ENCODE data around the gene EPSTI1. TPM values are rescaled to one million over a fixed set of nuclear protein-coding genes. Genes with fewer than 3 reads are reported as not detected.

The EPSTI1 gene
- total RNA-seq, 1 donor from 2014 or later = 2.1 TPM

DNA sequence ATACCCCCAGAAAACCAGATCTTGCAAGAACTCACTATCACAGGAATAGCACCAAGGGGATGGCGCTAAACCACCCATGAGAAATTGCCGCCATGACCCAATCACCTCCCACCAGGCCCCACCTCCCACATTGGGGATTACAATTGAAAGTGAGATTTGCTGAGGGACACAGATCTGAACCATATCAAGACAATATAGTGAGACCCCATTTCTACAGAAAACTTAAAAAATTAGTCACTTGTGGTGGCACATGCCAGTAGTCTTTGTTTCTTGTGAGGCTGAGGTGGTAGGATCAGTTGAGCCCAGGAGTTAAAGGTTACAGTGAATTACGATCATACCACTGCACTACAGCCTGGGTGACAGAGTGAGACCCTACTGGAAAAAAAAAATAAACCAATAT, 41.0 kb upstream of the EPSTI1 start:
- TF ChIP-seq, protein P1, sequence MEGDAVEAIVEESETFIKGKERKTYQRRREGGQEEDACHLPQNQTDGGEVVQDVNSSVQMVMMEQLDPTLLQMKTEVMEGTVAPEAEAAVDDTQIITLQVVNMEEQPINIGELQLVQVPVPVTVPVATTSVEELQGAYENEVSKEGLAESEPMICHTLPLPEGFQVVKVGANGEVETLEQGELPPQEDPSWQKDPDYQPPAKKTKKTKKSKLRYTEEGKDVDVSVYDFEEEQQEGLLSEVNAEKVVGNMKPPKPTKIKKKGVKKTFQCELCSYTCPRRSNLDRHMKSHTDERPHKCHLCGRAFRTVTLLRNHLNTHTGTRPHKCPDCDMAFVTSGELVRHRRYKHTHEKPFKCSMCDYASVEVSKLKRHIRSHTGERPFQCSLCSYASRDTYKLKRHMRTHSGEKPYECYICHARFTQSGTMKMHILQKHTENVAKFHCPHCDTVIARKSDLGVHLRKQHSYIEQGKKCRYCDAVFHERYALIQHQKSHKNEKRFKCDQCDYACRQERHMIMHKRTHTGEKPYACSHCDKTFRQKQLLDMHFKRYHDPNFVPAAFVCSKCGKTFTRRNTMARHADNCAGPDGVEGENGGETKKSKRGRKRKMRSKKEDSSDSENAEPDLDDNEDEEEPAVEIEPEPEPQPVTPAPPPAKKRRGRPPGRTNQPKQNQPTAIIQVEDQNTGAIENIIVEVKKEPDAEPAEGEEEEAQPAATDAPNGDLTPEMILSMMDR (IDR thresholded peaks at IDR 0.05) = no peak
- H3K4me1 Mint-ChIP-seq (ENCODE audit: low read depth) = peaks cover 30% of the 10 kb centered on the region
- H3K27me3 Mint-ChIP-seq (ENCODE audit: low read depth) = no peaks in the 10 kb centered on the region

DNA sequence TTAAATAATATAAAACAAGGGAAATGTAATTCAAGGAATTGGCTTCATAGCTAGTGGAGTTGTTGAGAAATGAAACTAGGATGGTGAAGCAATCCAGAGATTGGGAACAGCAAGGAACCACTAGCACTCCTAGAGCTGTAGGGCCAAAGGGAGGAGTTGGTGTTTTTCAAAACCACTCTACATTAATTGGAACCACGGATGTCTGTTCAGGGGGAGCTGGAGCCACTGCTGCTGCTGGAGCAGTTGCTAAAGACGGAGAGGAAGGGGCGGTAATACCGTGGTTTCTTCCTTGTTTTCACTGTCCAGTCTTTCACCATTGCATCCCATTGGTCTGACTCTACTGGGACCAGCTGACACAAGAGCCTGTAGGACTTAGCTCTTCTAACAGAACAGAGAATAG, 39.8 kb upstream of the EPSTI1 start:
- H3K36me3 Mint-ChIP-seq (ENCODE audit: low read depth) = peaks cover 10% of the 10 kb centered on the region
- H3K9me3 Mint-ChIP-seq (ENCODE audit: low read depth) = no peaks in the 10 kb centered on the region
- no peak for DNase-seq (ENCODE audit: low spot score)
- H3K4me1 Mint-ChIP-seq (ENCODE audit: low read depth) = peaks cover 31% of the 10 kb centered on the region
- no peak overlapping the region for H3K4me3 Mint-ChIP-seq (ENCODE audit: unreplicated experiment)
- TF ChIP-seq, protein P1 (IDR thresholded peaks at IDR 0.05) = no peak
- no peak overlapping the region for H3K27ac Mint-ChIP-seq (ENCODE audit: unreplicated experiment)
- H3K27me3 Mint-ChIP-seq (ENCODE audit: low read depth) = no peaks in the 10 kb centered on the region

More for the DNA sequence above, 41.0 kb upstream of the EPSTI1 start:
- no peak overlapping the region for H3K27ac Mint-ChIP-seq (ENCODE audit: unreplicated experiment)
- no peak for DNase-seq (ENCODE audit: low spot score)
- no peak overlapping the region for H3K4me3 Mint-ChIP-seq (ENCODE audit: unreplicated experiment)
- peaks cover 10% of the 10 kb centered on the region for H3K36me3 Mint-ChIP-seq (ENCODE audit: low read depth)
- no peaks in the 10 kb centered on the region for H3K9me3 Mint-ChIP-seq (ENCODE audit: low read depth)

DNA sequence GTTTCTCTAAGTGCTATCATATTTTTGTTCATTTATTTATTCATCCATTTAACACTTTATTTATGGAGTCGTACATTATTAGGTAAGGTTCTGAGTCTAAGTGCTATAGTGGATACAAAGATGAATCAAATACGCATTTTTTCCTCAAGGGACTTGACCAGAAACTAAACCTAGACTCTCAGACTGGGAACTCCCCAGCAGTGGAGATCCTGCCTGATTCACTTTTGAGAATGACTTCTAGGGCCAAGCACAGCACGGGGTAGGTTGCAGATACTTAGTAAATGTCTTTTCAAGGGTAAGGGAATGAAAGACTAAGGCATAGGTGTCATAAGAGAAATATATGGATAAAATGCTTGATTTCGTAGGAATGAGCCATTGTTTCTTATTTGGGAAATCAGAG, 38.5 kb upstream of the EPSTI1 start:
- H3K4me1 Mint-ChIP-seq (ENCODE audit: low read depth) = peaks cover 35% of the 10 kb centered on the region
- no peaks in the 10 kb centered on the region for H3K9me3 Mint-ChIP-seq (ENCODE audit: low read depth)
- TF ChIP-seq, protein P1 (IDR thresholded peaks at IDR 0.05) = no peak
- H3K27me3 Mint-ChIP-seq (ENCODE audit: low read depth) = no peaks in the 10 kb centered on the region
- no peak overlapping the region for H3K27ac Mint-ChIP-seq (ENCODE audit: unreplicated experiment)
- no peak overlapping the region for H3K4me3 Mint-ChIP-seq (ENCODE audit: unreplicated experiment)
- no peak for DNase-seq (ENCODE audit: low spot score)
- H3K36me3 Mint-ChIP-seq (ENCODE audit: low read depth) = peaks cover 10% of the 10 kb centered on the region

DNA sequence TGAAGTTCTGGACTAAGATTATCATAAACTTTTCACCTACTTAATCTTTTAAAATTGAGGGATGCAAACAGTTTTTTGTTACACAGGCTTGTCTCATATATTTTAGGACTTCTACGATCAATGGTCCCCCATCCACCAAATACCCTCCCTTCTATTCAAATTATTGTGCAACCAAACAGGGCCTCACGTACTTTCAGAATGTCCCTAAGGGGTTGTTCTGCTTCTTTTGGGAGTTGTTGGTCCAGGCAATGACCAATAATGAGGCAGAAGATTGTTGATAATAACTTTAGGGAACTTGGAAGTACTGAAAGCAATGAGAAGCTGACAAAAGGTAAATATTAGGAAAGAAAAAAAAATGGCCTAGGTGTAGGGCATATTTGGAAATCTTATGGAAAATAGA, 34.2 kb upstream of the EPSTI1 start:
- no peak for DNase-seq (ENCODE audit: low spot score)
- Mint-ChIP-seq H3K4me1 (ENCODE audit: low read depth) (peaks cover 65% of the 10 kb centered on the region), H3K27ac (ENCODE audit: unreplicated experiment) (no peak overlapping the region), H3K4me3 (ENCODE audit: unreplicated experiment) (no peak overlapping the region), H3K9me3 (ENCODE audit: low read depth) (peaks cover 3% of the 10 kb centered on the region), H3K27me3 (ENCODE audit: low read depth) (no peaks in the 10 kb centered on the region), H3K36me3 (ENCODE audit: low read depth) (peaks cover 10% of the 10 kb centered on the region)
- TF ChIP-seq, protein P1 (IDR thresholded peaks at IDR 0.05) = no peak

DNA sequence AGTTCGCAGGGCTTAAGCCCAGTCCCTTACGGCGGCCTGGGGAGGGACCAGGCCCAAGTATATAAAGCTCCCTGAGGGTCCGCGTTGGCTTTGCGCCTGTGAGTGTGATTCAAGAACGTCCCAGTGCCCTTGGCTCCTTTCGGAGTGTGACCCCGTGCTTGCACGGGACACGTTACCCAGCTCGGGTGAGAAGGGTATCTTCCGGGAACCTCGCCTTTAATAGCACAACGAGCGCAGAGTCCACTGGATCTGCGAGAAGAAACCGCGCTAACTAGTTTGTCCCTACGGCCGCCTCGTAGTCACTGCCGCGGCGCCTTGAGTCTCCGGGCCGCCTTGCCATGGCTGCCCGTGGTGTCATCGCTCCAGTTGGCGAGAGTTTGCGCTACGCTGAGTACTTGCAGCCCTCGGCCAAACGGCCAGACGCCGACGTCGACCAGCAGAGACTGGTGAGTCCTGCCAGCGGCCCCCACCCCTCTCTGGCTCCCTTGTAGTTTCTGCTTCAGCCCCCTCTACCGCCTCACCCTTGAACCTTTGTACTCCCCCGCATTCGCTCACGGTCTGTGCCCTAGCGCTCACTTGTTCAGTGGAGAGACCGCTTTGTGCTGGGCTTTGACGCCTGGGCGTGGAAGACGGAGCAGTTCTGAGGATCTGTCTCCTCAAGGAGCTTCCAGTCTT, 31.4 kb upstream of the EPSTI1 start, which contains the start of gene DNAJC15:
DNAJC15 (plus strand) TSS at position 298 of the 675 bp plus-strand sequence; CDS start at position 339, 41 bp downstream.
- DNase-seq (ENCODE audit: low spot score) = peak; percentile 91
- H3K9me3 Mint-ChIP-seq (ENCODE audit: low read depth) = peaks cover 3% of the 10 kb centered on the region
- H3K36me3 Mint-ChIP-seq (ENCODE audit: low read depth) = peaks cover 10% of the 10 kb centered on the region
- peak within 1 kb of the TSS; percentile 99 for H3K4me3 Mint-ChIP-seq (ENCODE audit: unreplicated experiment)
- H3K27me3 Mint-ChIP-seq (ENCODE audit: low read depth) = no peaks in the 10 kb centered on the region
- TF ChIP-seq, protein P1 (IDR thresholded peaks at IDR 0.05) = peak; percentile 44
- peak within 1 kb of the TSS; percentile 99 for H3K27ac Mint-ChIP-seq (ENCODE audit: unreplicated experiment)
- H3K4me1 Mint-ChIP-seq (ENCODE audit: low read depth) = peaks cover 48% of the 10 kb centered on the region
